GM12865 (cell line): ENCODE data around the gene FGGY.

Experiments
- DNase-seq: peaks from one replicate; pipeline ENCODE4 v3.0.0; 2010; ENCODE audit warnings: low read depth
- H3K4me3 ChIP-seq: 2 replicates; pipeline ENCODE4 v1.5.1; 2011; ENCODE audit warnings: mild to moderate bottlenecking, low read depth, low read length, control low read depth
- TF ChIP-seq, protein P1 (sequence below): IDR thresholded peaks from 2 replicates; pipeline ENCODE4 v1.5.1; 2011; ENCODE audit warnings: low read length, control low read depth, low read depth, inconsistent platforms; ENCODE audit not compliant: insufficient read depth; ENCODE audit errors: missing control alignments

The FGGY gene

GRCh38 chr1:59366346-59366745 is 69.5 kb downstream of the FGGY start:
- TF ChIP-seq, protein P1, sequence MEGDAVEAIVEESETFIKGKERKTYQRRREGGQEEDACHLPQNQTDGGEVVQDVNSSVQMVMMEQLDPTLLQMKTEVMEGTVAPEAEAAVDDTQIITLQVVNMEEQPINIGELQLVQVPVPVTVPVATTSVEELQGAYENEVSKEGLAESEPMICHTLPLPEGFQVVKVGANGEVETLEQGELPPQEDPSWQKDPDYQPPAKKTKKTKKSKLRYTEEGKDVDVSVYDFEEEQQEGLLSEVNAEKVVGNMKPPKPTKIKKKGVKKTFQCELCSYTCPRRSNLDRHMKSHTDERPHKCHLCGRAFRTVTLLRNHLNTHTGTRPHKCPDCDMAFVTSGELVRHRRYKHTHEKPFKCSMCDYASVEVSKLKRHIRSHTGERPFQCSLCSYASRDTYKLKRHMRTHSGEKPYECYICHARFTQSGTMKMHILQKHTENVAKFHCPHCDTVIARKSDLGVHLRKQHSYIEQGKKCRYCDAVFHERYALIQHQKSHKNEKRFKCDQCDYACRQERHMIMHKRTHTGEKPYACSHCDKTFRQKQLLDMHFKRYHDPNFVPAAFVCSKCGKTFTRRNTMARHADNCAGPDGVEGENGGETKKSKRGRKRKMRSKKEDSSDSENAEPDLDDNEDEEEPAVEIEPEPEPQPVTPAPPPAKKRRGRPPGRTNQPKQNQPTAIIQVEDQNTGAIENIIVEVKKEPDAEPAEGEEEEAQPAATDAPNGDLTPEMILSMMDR, result no peak
- no peak overlapping the region for H3K4me3 ChIP-seq

GRCh38 chr1:59367301-59368007 is 70.6 kb downstream of the FGGY start:
- no peak for DNase-seq
- no peak overlapping the region for H3K4me3 ChIP-seq
- TF ChIP-seq, protein P1, result no peak

More at GRCh38 chr1:59366346-59366745, 69.5 kb downstream of the FGGY start:
- no peak for DNase-seq

GRCh38 chr1:59368008-59368670 is 71.2 kb downstream of the FGGY start:
- no peak for DNase-seq
- H3K4me3 ChIP-seq, result no peak overlapping the region
- TF ChIP-seq, protein P1, result no peak

DNA sequence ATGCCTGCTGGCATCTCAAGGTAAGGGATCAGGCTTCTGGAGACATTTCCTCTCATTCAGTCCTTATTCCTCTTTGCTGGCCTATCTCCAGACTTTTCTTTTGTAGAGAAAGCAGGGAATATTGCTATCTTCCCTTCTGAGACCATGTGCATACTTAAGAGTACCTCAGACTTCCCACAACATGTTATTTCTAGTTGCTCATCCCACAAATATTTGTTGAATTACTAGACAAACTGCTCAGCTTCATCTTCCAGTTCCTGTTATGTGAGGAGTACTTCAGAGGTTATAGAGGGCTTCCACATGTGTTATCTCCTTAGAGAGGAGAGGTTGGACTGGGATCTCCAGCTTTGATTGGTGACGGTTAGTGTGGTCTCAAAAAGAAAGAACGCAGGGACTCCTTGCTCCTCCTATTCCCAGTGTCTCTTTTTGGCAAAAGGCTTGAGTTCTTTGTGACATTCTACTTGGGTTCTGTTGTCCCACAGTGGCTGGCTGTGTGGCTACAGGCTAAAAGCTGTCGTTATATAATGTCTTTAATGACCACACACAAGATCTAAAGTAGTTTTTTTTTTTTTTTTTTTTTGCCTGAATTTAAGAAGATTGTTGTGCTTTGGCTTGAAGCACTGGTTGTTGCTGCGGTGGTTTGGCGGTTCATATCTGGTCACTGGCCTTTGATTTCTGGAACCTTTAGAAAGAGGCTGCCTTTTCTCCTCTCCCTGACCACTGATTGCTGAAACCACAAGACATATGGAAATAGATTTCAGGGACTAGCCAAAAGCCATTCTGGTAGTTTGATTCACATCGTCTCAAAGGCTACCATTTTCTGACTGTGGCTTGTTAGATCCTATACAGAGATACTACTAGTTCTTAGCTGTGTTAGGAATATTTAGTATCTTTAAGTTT is 78.7 kb downstream of the FGGY start:
- TF ChIP-seq, protein P1, result no peak
- no peak overlapping the region for H3K4me3 ChIP-seq
- DNase-seq, result no peak

- TF ChIP-seq, protein P1, result no peak
- no peak for DNase-seq
- no peak overlapping the region for H3K4me3 ChIP-seq
These were observed 80.5 kb downstream of the FGGY start for GRCh38 chr1:59377350-59377904.

DNA sequence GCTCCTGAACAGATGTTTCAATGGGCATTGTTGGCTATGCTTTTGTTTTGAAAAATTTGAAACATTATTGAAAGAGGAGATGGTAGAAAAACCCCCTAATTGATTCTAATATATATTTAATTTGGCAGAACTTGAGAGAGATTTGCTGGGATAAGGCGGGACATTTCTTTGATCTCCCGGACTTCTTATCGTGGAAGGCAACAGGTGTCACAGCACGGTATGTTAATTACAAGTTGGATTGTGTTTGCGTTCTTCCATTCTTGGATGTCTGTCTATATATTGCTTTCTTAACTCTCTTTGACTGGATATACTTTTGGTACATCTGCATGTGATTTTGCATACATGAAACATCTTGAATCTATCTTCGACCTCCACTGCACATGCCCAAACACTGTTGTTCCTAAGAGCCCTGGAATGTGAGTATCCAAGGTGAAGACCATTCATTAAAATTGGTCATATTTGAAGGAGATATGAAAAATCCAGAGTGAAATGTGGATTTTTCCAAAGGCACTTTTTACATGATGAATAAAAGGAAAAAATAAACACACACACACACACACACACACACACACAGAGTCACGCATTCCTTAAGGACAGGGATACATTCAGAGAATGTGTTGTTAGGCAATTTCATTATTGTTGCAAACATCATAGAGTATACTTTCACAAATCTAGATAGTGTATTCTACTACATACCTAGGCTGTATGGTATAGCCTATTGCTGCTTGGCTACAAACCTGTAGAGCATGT is 81.9 kb downstream of the FGGY start:
- H3K4me3 ChIP-seq, result no peak overlapping the region

More for the DNA sequence above, 81.9 kb downstream of the FGGY start:
- TF ChIP-seq, protein P1, result no peak
- DNase-seq, result no peak
